Keratinocyte (primary cell): ENCODE data around the gene RNPEPL1.
"Not testable (repeated sequence)": the region's sequence is repeated elsewhere in the genome, so short reads cannot be mapped to it uniquely, and the experiment has no call there.

Experiments used
- CTCF ChIP-seq, 3 experiments: IDR thresholded peaks in 1 of 3; conservative IDR thresholded peaks in 1 of 3; optimal IDR thresholded peaks in 1 of 3; 2 replicates in 2 of 3; 3 replicates in 1 of 3; pipeline versions ENCODE3 to v1.5.1; 2011; ENCODE audit warnings: low read length in 3 of 3, mild to moderate bottlenecking in 3 of 3, moderate library complexity in 2 of 3, control low read depth in 1 of 3, inconsistent platforms in 1 of 3; ENCODE audit not compliant: insufficient read depth in 2 of 3; ENCODE audit errors: extremely low read depth in 1 of 3
- EZH2 ChIP-seq: IDR thresholded peaks from one replicate; pipeline ENCODE4 v1.6.1; 2012; ENCODE audit warnings: inconsistent platforms, mild to moderate bottlenecking, low read length, moderate library complexity

DNA sequence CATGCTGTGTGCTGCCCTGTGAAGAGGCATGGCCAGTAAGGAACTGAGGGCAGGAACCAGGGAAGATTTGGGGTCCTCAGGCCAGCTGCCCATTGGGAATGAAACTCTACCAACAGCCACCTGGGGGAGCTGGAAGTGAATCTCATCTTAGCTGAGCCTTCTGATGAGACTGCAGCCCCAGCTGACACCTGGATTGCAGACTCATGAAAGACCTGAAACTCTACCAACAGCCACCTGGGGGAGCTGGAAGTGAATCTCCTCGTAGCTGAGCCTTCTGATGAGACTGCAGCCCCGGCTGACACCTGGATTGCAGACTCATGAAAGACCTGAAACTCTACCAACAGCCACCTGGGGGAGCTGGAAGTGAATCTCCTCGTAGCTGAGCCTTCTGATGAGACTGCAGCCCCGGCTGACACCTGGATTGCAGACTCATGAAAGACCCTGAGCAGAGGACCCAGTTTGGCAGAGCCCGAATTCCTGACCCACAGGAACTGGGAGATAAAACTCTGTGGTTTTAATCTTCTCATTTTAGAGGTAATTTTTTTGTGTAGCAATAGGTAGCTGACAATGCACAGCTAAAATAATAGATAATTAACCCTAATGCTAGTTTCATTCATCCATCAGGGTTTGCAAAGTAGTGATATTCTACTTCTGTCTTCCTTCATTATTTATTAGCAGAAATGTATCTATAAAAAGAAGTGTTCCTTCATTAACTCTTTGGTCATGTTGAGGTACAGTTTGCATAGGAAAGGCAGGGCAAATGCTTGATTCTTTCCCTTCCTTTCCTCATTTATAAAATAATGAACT is 48.8 kb downstream of the RNPEPL1 start:
- TF ChIP-seq EZH2 = not testable (repeated sequence)
- peak in 1 of 3 experiments; percentile 12 for TF ChIP-seq CTCF (optimal IDR thresholded peaks at IDR 0.05 in 1 of 3, IDR thresholded peaks at IDR 0.05 in 1 of 3, conservative IDR thresholded peaks at IDR 0.05 in 1 of 3; ENCODE audit: extremely low read depth in 1 of 3, insufficient read depth in 2 of 3, low read length in 3 of 3)
